ENCODE measurements around the gene SORCS3. TPM values are rescaled to one million over a fixed set of nuclear protein-coding genes. Genes with fewer than 3 reads are reported as not detected.

SORCS3 gene
- total and polyA plus RNA-seq, 2 of the 13 experiments (the other 11 are each of a cell fraction or from before 2014, with no cell fraction given) = 0.07 TPM; not detected in 1

GRCh38 chr10:104922810-104923209, 281.7 kb downstream of the SORCS3 start:
- 0% methylated on average over 3 of the region's 3 CpGs for WGBS (ENCODE audit: low lambda C conversion rate)
- no peak for TF ChIP-seq HNRNPL (IDR thresholded peaks at IDR 0.05; ENCODE audit: low read depth, low read length)
- no peak for TF ChIP-seq ZNF136 (CRISPR knock-in tag; IDR thresholded peaks at IDR 0.05; ENCODE audit: low read depth)
- no peak for TF ChIP-seq ZNF224 (CRISPR knock-in tag; IDR thresholded peaks at IDR 0.05)
- TF ChIP-seq MTF1 (CRISPR knock-in tag; IDR thresholded peaks at IDR 0.05) = no peak
- TF ChIP-seq ZNF691 (CRISPR knock-in tag; IDR thresholded peaks at IDR 0.05; ENCODE audit: borderline replicate concordance, low read depth) = no peak
- no peak for TF ChIP-seq ZSCAN30 (CRISPR knock-in tag; IDR thresholded peaks at IDR 0.05)
- no peak for TF ChIP-seq ZMYM4 (CRISPR knock-in tag; IDR thresholded peaks at IDR 0.05)
- CTCF ChIA-PET (ENCODE audit: low intra/inter-chr PET ratio, low total read pairs) = no interaction called here
- H3K4me2 ChIP-seq (ENCODE audit: low read depth, low read length) = no peak overlapping the region
- H3K27ac ChIP-seq (ENCODE audit: extremely low read length, insufficient read depth, low read length) = no peak overlapping the region
- ATAC-seq (no peak), FAIRE-seq (no peak), DNase-seq (ENCODE audit: low spot score) (no peak)
- H3K4me3 ChIP-seq (replicated peaks in 1 of 3; ENCODE audit: insufficient read depth in 1 of 3, low read depth in 2 of 3, low read length in 3 of 3) = no peak overlapping the region
- intact Hi-C loops (cut with micrococcal nuclease; ENCODE audit: unreplicated experiment) = no loop called here
- no peaks in the 10 kb centered on the region for H4K20me1 ChIP-seq (ENCODE audit: insufficient read depth, low read length)
- H3K4me1 ChIP-seq (ENCODE audit: insufficient read depth, low read length) = no peaks in the 10 kb centered on the region
- in situ Hi-C loops (cut with HindIII; ENCODE audit: extremely low pct_ligation_motif_present, low pct_unique_long_range_greater_than_20kb) = loop anchor here (10.0 kb wide), 1 partner anchor 278 kb away; the partner anchor contains the start of gene SORCS3
- H3K9me3 ChIP-seq (ENCODE audit: low read length) = no peaks in the 10 kb centered on the region
- no peak overlapping the region for H3K9ac ChIP-seq (ENCODE audit: insufficient read depth, low read depth, low read length)
- H2AFZ ChIP-seq (ENCODE audit: low read length) = no peak overlapping the region
- H3K27me3 ChIP-seq (ENCODE audit: control insufficient read depth in 1 of 2, insufficient read depth in 2 of 2, low read length in 2 of 2) = no peaks in the 10 kb centered on the region
- no peaks in the 10 kb centered on the region for H3K79me2 ChIP-seq (ENCODE audit: insufficient read depth, low read length)
- POLR2A ChIA-PET = no interaction called here
- BruUV-seq (replicated peaks) = no TSS peak
- H3K36me3 ChIP-seq (replicated peaks in 1 of 2; ENCODE audit: control insufficient read depth in 1 of 2, insufficient read depth in 2 of 2, low read length in 2 of 2) = no peaks in the 10 kb centered on the region

- intact Hi-C loops (cut with micrococcal nuclease; ENCODE audit: unreplicated experiment) = no loop called here
- in situ Hi-C loops (cut with HindIII; ENCODE audit: extremely low pct_ligation_motif_present, low pct_unique_long_range_greater_than_20kb) = loop anchor here (10.0 kb wide), 1 partner anchor 279 kb away; the partner anchor contains the start of gene SORCS3
- FAIRE-seq (no peak), DNase-seq (ENCODE audit: low spot score) (no peak), ATAC-seq (no peak)
- no peaks in the 10 kb centered on the region for H3K27me3 ChIP-seq (ENCODE audit: control insufficient read depth in 1 of 2, insufficient read depth in 2 of 2, low read length in 2 of 2)
- no TSS peak for BruUV-seq (replicated peaks)
- ChIA-PET CTCF (ENCODE audit: low intra/inter-chr PET ratio, low total read pairs) (no interaction called here), POLR2A (no interaction called here)
- TF ChIP-seq SOX6 (IDR thresholded peaks at IDR 0.05) (no peak), SOX6 (CRISPR knock-in tag; IDR thresholded peaks at IDR 0.05) (no peak), MTERF4 (CRISPR knock-in tag; IDR thresholded peaks at IDR 0.05) (no peak)
- H3K27ac ChIP-seq (ENCODE audit: extremely low read length, insufficient read depth, low read length) = no peak overlapping the region
- H2AFZ ChIP-seq (ENCODE audit: low read length) = no peak overlapping the region
- H4K20me1 ChIP-seq (ENCODE audit: insufficient read depth, low read length) = no peaks in the 10 kb centered on the region
- WGBS (ENCODE audit: low lambda C conversion rate) = 0% methylated on average over 1 of the region's 3 CpGs
- no peak overlapping the region for H3K4me2 ChIP-seq (ENCODE audit: low read depth, low read length)
- H3K9me3 ChIP-seq (ENCODE audit: low read length) = no peaks in the 10 kb centered on the region
- H3K4me3 ChIP-seq (replicated peaks in 1 of 3; ENCODE audit: insufficient read depth in 1 of 3, low read depth in 2 of 3, low read length in 3 of 3) = no peak overlapping the region
- no peaks in the 10 kb centered on the region for H3K4me1 ChIP-seq (ENCODE audit: insufficient read depth, low read length)
- H3K9ac ChIP-seq (ENCODE audit: insufficient read depth, low read depth, low read length) = no peak overlapping the region
- no peaks in the 10 kb centered on the region for H3K79me2 ChIP-seq (ENCODE audit: insufficient read depth, low read length)
- H3K36me3 ChIP-seq (replicated peaks in 1 of 2; ENCODE audit: control insufficient read depth in 1 of 2, insufficient read depth in 2 of 2, low read length in 2 of 2) = no peaks in the 10 kb centered on the region
These were observed 282.4 kb downstream of the SORCS3 start for GRCh38 chr10:104923501-104923900.

All from HepG2 (cell line).